Measurements from ENCODE around the gene IRAK4.
A peak's percentile ranks its signal among the peaks of the same experiment; 100 is the strongest.

IRAK4 gene

DNA sequence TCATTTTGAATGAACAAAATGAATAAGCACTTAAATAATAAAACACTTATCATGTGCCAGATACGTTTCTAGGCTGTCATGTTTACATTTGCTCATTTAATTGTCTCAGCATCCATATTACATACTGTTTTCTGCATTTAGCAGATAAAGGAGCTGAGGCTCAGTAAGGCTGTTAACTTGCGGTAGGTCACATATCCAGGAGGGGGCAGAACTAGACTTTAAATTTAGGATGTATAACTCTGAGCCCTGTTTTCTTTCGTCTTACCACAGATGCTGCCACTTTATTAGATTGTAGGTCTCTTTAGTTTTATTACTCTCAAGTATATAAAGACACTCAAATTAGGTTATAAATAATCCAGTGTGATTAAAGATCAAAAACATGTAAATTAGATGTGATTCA lies 17.7 kb downstream of the IRAK4 start:
- no peak for DNase-seq

DNA sequence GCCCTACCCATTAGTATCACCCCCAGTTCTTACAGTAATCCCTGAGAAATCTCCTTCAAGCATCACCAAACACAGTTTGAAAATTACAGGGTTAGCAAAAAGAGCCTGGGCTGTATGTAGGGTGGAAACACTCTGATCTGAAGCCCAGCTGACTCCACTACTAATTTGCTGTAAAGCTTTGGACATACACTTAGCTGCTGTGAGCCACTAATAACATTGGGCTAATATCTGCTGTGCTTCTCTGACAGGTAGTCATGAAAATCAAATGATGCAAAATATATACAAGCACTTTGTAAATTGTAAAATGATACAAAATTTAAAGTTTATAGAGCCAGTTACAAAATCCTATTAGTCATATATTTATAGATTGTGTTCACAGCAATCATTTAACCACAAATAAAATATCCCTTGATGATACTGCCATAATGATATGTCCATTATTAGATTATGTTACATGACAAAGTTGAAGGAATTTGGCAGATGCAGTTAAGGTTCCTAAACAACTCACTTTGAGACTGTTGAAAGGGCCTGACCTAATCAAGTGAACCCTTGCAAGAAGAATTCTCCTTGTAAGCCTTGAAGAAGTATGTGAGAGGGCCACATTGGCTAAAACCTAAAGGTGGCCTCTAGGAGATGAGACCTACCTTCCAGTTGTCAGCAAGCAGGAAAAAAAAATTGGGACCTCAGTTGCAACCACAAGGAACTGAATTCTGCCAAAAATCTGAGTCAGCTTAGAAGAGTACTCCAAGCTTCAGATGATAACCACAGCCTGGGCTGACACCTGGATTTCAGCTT lies 28.3 kb downstream of the IRAK4 start:
- no peak for DNase-seq

DNA sequence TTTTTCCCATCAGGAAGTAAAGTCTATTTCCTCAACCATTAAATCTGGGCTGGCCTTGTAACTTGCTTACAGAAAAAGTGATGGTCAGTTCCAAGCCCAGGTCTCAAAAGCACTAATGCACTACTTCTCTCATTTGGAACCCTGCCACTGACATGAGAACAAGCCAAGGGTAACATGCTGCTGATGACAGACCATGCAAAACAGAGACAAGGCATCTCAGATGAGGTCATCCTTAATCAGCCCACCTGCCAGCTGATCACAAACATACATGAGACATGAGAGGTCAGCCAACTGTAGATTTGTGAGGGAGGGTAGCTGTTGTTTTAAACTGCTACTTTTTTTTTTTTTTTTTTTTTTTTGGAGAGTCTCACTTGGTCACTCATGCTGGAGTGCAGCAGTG lies 31.2 kb downstream of the IRAK4 start:
- DNase-seq, result peak; percentile 40

GRCh38 chr12:43795716-43796280 lies 37.0 kb downstream of the IRAK4 start:
- DNase-seq, result no peak

DNA sequence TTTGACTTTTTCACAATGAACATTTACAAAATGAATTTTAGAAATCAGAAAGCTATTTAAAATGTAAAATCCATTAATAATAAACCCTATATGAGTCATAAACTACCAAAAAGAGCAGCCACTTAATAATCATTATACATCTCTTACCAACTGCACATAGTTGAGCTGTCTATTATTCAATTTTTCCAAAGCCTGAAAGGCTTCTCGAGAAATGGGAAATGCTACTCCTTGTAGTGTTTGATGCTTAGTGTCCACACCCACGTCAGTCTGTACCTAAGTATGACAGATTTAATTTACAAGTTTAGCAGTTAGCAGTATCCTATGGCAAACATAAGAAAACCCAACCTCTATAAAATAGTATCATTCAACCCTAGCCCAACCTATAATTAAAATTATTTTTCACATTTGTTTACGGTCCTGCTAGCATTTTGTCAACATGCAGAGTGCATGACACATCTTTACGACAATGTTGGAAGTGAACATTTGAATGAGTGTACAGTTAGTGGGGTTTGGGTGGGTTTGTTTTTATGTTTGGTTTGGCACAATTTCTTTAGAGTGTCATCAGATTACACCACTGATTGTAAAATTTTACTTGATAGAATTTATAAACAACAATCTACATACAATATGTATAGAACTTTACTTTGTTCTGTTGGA lies 38.9 kb downstream of the IRAK4 start:
- DNase-seq, result no peak

GRCh38 chr12:43805149-43805859 lies 46.6 kb downstream of the IRAK4 start:
- no peak for DNase-seq

DNA sequence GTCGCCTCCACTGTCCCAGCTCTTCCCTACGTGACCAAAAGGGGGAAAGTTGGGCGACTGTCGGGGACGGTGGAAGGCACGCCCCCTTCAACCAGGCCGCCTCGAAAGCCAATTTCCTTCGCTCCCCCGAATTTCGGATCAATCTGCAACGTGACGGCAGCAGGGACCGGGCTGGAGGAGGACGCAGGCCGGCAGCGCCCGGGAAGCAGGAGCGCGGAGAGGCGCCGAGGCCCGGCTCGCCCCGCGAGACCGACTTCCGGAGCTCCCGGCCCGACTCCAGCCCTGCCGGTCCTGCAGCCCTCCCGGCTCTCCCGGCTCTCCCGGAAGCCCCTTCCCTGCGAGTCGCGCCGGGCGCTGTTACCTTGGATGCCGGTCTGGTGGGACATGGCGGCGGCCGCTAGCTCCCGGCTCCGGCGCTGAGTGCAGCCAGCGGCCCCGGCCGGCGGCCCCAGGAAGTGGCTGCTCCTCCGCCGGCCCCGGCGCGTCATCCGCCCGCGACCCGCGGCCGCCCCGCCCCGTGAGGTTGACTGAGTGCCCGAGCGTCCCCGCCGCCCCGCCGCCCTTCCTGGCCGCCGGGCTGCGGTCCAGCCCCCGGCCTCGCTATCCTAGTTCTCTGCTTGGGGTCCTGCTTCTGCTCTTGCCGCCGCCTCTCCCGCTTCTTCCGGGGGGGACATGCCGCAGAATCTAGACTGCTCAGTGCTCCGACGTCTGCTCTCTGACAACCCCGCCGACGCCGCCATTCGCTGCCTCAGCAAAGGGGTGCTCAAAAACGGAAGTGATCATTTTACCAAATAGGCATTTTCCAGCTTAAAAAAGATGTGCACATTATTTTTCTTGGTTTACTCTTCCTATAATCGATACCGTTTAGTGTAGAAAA lies 47.3 kb downstream of the IRAK4 start, which contains the start of gene TWF1:
Gene TWF1 (minus strand): TSS at position 458 of the 877 bp plus-strand sequence. CDS start 72 bp downstream, at position 386.
- DNase-seq, result peak; percentile 94

DNA sequence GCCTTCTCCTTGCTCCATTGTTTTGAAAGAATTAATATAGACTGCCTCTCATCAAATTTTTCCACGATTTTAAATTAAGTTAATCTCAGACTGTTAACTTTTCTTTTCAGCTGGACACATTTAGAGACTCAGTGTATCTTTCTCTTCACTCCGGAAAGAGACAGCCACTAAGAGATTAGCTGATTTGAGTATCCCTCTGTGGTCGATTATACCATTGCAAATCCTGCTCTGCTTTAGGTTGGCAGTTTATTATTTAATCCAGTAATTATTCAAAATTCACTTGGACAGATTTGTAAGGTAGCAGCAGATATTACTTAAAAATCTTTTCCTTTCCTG lies 48.0 kb downstream of the IRAK4 start:
- no peak for DNase-seq

DNA sequence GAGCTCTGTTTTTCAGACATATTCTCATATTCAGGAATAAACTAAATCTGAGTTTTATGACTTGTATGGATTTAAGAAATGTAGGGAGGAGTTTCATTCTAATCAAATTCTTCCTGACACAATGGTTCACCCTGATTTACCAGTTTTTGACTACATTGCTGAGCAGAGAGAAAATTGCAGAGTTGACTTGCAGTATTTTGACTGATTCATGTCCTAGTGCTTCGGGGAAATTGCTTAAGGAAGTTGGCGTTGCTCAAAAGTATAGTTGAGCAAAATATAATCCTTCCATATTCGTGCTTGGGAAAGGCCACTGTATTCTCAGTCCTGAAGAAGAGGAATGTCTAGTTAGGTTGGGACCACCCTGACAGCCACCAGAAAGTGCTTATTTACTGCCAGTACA lies 48.6 kb downstream of the IRAK4 start:
- DNase-seq, result no peak

DNA sequence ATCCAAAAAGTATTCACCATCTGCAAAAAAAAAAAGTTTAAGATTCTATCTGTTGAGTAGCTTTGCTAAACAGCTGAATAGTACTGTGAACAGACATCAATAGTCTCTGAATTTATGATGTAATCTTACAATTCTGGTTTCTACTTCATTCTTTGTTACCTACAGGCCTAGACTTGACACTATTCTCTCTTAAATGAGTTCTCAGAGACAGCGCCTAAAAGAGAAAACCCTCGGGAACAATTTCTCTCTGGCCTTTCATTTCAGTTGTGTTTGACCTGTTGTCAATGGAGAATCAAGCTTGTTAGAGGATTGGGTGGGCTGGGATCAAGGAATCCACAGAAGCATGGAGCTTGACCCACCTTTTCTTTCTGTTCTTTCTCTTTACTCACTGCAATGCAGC lies 53.3 kb downstream of the IRAK4 start:
- no peak for DNase-seq

DNA sequence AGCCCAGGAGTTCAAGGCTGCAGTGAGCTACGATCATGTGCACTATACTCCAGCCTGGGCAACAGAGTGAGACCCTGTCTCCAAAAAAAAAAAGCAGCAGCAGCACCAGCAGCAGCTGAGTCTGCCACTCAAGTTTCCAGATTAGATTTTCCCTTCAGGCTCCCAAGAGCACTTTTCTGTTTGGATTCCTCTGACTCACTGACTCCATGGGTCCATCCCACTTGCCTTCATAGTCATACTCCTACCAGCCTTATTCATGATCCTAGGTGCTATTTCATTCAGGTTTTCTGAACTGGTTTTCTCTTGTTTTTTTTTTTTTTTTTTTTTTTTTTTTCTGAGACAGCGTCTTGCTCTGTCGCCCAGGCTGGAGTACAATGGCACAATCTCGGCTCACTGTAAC lies 54.2 kb downstream of the IRAK4 start:
- DNase-seq, result no peak

DNA sequence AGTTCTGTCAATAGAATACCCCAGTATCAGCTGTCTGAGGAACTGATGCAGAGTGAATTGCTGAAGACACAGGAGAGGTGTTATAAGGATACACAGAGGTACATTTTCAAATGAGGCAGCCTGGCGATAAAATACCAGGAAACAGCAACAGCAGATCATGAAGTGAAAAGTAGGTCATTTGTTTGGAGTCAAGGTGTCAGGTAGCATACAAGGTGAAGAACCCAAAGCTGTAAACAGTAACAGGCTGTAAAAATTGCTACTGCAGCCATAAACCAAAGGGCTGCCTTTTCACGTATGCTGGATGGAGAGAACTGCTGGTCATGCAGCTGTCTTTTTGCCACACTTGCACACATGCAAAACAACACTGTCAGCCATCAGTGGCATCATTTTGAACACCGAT lies 56.7 kb downstream of the IRAK4 start:
- no peak for DNase-seq

DNA sequence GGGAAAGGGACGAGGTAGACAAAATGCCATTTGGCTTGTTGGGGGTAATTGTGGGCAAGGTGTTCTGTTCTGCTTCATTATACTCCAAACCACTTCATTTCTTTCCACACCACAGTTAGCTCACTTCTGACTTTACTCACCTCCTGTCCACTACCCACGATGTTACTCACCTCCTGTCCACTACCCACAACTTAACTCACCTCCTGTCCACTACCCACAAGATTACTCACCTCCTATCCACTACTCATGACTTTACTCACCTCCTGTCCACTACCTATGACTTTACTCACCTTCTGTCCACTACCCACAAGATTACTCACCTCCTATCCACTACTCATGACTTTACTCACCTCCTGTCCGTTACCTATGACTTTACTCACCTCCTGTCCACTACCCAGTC lies 57.4 kb downstream of the IRAK4 start:
- no peak for DNase-seq

DNA sequence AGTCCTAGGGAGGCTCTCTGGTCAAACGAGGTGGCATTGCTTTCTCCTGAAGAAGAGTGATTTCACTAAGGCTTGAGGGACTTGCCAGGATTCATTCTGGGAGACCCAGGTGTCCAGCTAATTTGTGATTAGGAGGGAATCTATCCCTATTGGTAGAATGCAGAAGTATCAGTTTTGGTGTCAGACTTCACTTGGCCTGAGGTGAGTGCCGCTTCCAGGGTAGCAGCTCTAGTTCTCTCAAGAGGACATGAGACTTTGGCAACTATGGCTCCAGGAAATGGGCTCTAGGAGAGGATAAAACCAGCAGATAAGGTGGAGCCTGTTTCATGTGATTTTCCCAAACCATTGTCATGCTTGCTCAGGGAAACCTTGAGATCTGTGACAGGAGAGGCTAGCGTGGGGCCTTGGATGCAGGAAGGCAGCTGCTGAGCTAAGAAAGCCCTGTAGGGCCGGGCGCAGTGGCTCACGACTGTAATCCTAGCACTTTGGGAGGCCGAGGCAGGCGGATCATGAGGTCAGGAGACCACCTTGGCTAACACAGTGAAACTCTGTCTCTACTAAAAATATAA lies 65.5 kb downstream of the IRAK4 start:
- no peak for DNase-seq

DNA sequence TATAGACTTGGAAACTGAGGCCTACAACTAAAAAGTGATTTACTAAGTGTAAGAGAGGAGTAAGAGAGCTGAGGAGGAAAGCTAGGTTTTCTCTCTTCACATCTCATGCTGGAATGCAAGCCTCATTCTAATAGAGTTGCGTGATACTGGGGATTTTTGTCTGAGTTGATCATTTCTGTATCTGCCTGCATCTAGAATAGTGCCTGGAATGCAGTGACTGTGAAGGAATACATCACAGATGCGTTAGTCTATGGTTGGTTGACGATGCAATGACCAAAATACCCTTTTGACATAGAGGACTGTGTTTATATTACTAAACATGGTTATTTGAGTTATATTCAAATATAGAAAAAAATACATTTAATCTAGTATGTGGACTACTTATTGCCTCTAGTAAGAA lies 67.9 kb downstream of the IRAK4 start:
- no peak for DNase-seq

GRCh38 chr12:43827093-43827492 lies 68.3 kb downstream of the IRAK4 start:
- DNase-seq, result no peak

DNA sequence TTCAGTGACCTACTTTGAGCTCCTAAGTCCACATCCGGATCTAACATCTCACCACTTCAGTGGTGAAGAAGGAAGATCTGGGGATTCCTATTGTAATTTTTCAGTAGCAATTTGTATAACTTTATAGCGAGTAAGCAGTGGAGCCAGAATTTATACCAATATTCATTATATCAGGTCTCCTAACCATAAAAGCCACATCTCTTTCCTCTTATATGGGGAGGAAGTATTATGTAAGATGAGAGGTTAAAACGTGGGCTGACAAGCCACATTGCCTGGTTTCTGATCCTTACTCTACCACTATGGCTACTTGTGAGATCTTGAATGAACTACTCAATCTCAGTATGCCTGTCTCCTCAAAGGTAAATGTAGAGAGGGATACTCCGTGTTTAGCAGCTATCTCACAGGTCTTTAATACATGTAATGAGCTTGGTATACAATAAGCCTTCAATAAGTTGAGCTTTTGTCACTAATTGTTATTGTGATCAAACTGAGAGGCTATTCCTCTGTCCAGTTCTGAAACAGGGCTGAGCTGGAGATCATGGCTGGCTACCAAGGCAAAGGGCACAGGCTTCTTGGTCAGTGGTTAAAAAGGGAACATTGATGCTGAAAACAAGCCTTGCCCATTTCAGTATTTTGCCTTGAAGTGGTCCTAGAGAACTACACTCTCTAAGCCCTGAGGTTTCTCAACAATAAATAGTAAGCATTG lies 73.9 kb downstream of the IRAK4 start:
- no peak for DNase-seq

DNA sequence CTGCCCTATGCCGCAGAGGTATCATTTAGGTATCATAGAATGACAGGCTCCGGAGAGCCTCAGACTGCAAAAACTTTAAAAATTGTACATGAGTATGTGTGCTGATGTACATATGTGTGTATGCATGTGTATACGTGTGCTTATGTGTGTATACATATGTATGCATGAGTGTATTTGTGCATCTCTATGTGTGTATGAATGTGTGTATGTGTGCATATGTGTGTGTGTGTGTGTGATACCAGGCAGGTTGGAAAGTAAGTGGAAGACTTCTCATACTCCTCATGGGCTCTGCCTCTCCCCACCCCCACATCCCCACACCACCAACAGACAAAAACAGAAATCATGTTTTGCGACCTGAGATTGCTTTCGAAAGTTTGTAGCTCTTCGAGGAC lies 76.5 kb downstream of the IRAK4 start:
- no peak for DNase-seq

- DNase-seq, result peak; percentile 88
These were observed 77.1 kb downstream of the IRAK4 start, which contains the start of gene TMEM117 for GRCh38 chr12:43835656-43836474. Gene TMEM117 (plus strand): TSS chr12:43836081.

GRCh38 chr12:43836475-43836989 lies 77.8 kb downstream of the IRAK4 start:
- peak; percentile 34 for DNase-seq

Measured in femur (tissue), 1 donor.